Mucosa of descending colon (tissue), 3 donors: ENCODE data around the gene NMNAT2. TPM values are rescaled to one million over a fixed set of nuclear protein-coding genes. Genes with fewer than 3 reads are reported as not detected.

Experiments used
- ATAC-seq: fragments of 200-7000 bp; cut with Tn5 transposase; one replicate; pipeline ENCODE4 v1.9.1; 2020; ENCODE audit warnings: mild to moderate bottlenecking, moderate library complexity
- DNase-seq, 3 donors: peaks; one replicate each; pipeline ENCODE4 v3.0.0-alpha.2; 2020
- H3K36me3 ChIP-seq: fragments of 200-600 bp; one replicate; pipeline ENCODE4 v1.8.0; 2021; ENCODE audit warnings: low read depth, mild to moderate bottlenecking
- H3K4me1 ChIP-seq: fragments of 200-600 bp; one replicate; pipeline ENCODE4 v1.8.0; 2021; ENCODE audit warnings: low read depth, mild to moderate bottlenecking
- H3K4me3 ChIP-seq: fragments of 200-600 bp; one replicate; pipeline ENCODE4 v1.8.0; 2021; ENCODE audit warnings: mild to moderate bottlenecking
- H3K9me3 ChIP-seq: fragments of 200-600 bp; one replicate; pipeline ENCODE4 v1.8.0; 2021; ENCODE audit warnings: mild to moderate bottlenecking
- intact Hi-C, 2 donors: fragments of 100-400 bp; cut with DNase I in 1 of 2; cut with micrococcal nuclease in 1 of 2; formaldehyde crosslinking; loops; one replicate each; pipeline versions ENCODE4 v1.11.0 to v1.11.1; 2022; cut with DNase I, micrococcal nuclease
- total RNA-seq, 3 donors: library from RNA; stranded (reverse); fragmentation: NEBNext Ultra II Directional in 2 of 3; extraction: Animal tissue kit (Norgen Biotek cat#: 25700) in 2 of 3; gene quantifications; one replicate each; pipeline versions ENCODE4 v1.2.1 to v1.2.4, GENCODE V29; 2021 to 2023
- TF ChIP-seq, protein P1 (sequence below): fragments of 200-600 bp; IDR thresholded peaks from one replicate; pipeline ENCODE4 v1.8.0; 2022; ENCODE audit warnings: antibody characterized with exemption, mild to moderate bottlenecking
- donor health status: DM: no; HTN: no; CAD: no; lungs with moderate emphysema.
- donor health status: DM: no; HTN: no; CAD: no.
- donor health status: DM: no; HTN: yes; CAD: no.

The NMNAT2 gene
- total RNA-seq, 3 donors from 2014 or later: 0.29 to 3.6 (median 0.87) TPM

DNA sequence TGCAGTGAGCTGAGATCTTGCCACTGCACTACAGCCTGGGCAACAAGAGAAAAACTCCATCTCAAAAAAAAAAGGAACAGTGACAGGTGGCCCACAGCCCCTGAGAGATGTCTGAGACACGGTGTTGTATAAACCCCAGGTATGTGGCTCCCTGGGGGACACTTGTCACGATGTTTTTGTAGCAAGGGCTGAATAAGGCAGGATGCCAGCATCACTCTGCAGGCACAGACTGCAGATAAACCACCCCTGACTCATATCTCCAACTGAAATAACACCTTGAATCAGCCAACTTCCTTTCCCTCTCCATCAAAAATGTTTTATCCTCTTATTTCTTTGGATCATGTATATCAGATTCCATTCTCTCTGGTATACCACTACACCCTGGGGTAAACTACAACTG is 52.5 kb downstream of the NMNAT2 start:
- TF ChIP-seq, protein P1, sequence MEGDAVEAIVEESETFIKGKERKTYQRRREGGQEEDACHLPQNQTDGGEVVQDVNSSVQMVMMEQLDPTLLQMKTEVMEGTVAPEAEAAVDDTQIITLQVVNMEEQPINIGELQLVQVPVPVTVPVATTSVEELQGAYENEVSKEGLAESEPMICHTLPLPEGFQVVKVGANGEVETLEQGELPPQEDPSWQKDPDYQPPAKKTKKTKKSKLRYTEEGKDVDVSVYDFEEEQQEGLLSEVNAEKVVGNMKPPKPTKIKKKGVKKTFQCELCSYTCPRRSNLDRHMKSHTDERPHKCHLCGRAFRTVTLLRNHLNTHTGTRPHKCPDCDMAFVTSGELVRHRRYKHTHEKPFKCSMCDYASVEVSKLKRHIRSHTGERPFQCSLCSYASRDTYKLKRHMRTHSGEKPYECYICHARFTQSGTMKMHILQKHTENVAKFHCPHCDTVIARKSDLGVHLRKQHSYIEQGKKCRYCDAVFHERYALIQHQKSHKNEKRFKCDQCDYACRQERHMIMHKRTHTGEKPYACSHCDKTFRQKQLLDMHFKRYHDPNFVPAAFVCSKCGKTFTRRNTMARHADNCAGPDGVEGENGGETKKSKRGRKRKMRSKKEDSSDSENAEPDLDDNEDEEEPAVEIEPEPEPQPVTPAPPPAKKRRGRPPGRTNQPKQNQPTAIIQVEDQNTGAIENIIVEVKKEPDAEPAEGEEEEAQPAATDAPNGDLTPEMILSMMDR: no peak
- DNase-seq: no peak
- no peak overlapping the region for H3K4me3 ChIP-seq
- intact Hi-C loops: no loop called here
- H3K9me3 ChIP-seq: no peaks in the 10 kb centered on the region
- no peaks in the 10 kb centered on the region for H3K36me3 ChIP-seq
- no peak for ATAC-seq
- H3K4me1 ChIP-seq: peaks cover 6% of the 10 kb centered on the region

- TF ChIP-seq, protein P1: no peak
- Histone ChIP-seq H3K4me1 (peaks cover 6% of the 10 kb centered on the region), H3K4me3 (no peak overlapping the region), H3K36me3 (no peaks in the 10 kb centered on the region), H3K9me3 (no peaks in the 10 kb centered on the region)
- intact Hi-C loops: no loop called here
- ATAC-seq (no peak), DNase-seq (no peak)
These were observed 53.1 kb downstream of the NMNAT2 start for GRCh38 chr1:183365093-183365492.

GRCh38 chr1:183363972-183364371 is 54.2 kb downstream of the NMNAT2 start:
- Histone ChIP-seq H3K4me1 (no peaks in the 10 kb centered on the region), H3K36me3 (no peaks in the 10 kb centered on the region), H3K9me3 (no peaks in the 10 kb centered on the region), H3K4me3 (no peak overlapping the region)
- DNase-seq (no peak), ATAC-seq (peak; percentile 18)
- TF ChIP-seq, protein P1: no peak
- intact Hi-C loops: no loop called here

DNA sequence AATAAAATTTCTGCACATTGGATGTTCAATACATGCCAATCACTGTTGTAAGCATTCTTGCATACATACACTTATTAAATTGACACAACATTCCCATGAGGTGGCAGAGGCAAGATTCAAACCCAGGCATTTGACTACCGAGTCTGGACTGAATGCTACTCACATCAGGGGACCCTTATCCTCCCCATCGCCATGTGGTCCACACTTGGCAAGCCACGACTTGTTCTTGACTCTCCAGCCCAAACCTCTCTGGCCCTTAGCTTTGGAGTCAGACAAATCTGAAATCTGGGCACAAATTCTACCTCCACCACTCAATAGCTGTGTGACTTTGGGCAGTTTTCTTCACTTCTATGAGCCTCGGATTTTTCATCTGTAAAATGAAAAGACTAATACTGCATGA is 57.1 kb downstream of the NMNAT2 start:
- Histone ChIP-seq H3K4me3 (no peak overlapping the region), H3K36me3 (no peaks in the 10 kb centered on the region), H3K4me1 (no peaks in the 10 kb centered on the region), H3K9me3 (no peaks in the 10 kb centered on the region)
- intact Hi-C loops: no loop called here
- DNase-seq: no peak
- no peak for ATAC-seq
- TF ChIP-seq, protein P1: no peak

DNA sequence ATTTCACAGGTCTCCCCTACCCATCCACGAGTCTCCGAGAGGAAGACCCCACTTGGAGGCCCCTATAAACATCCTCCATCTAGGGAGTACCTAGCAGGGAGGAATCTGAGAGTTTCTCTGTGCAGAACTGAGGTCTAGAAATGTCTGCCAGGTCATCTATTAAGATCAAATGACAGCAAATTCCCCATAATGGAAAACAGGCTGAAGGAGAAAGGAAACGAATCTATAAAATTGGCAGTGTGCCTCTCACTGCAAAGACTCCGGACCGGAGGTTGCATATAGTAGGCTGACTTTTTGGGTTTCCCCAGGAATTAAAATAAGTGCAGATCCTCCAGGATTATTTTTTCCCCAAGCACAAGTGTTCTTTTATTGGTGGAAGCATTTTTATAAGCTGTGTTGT is 57.7 kb downstream of the NMNAT2 start:
- Histone ChIP-seq H3K4me1 (no peaks in the 10 kb centered on the region), H3K36me3 (no peaks in the 10 kb centered on the region), H3K9me3 (no peaks in the 10 kb centered on the region), H3K4me3 (no peak overlapping the region)
- TF ChIP-seq, protein P1: no peak
- no peak for DNase-seq
- no peak for ATAC-seq
- intact Hi-C loops: no loop called here

DNA sequence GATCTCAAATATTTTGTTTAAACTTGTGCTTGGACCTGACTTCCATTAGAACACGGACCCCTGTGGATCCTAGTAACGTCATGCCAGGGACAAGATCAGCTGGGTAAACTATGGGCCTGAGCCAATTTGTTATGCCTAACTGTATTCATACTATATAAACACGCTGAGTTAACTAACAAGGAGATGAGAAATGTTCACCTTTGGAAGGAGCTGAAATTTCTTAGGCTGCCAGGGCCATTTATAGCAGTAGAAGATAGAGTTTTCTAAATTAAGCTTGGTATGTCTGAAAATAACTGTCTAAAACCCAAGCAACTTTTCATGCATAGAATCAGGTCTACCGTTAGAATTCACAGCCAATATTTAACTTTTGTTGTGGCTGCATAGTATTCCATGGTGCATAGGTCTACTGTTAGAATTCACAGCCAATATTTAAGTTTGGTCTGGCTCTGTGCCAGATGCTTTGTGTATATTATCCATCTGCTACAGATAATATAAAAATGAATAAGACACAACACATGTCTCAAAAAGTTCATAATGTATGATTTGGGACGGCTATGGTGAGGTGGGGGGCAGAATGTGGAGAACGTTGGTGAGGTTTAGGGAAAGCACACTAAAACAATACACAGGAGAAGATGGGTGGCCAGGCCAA is 61.5 kb downstream of the NMNAT2 start:
- TF ChIP-seq, protein P1: no peak
- Histone ChIP-seq H3K4me3 (no peak overlapping the region), H3K4me1 (no peaks in the 10 kb centered on the region), H3K9me3 (no peaks in the 10 kb centered on the region), H3K36me3 (no peaks in the 10 kb centered on the region)
- ATAC-seq: no peak
- intact Hi-C loops: no loop called here
- DNase-seq: no peak
